ENCODE measurements around the gene SIRPD.
A peak's percentile ranks its signal among the peaks of the same experiment; 100 is the strongest.
"Not testable (repeated sequence)": the region's sequence is repeated elsewhere in the genome, so short reads cannot be mapped to it uniquely, and the experiment has no call there.

The SIRPD gene

GRCh38 chr20:1557605-1558004 is at the start of gene SIRPD:
TSS of gene SIRPD (minus strand) at chr20:1557705. CDS start at chr20:1557653, 52 bp downstream.
- no peak for DNase-seq (ENCODE audit: low spot score)

DNA sequence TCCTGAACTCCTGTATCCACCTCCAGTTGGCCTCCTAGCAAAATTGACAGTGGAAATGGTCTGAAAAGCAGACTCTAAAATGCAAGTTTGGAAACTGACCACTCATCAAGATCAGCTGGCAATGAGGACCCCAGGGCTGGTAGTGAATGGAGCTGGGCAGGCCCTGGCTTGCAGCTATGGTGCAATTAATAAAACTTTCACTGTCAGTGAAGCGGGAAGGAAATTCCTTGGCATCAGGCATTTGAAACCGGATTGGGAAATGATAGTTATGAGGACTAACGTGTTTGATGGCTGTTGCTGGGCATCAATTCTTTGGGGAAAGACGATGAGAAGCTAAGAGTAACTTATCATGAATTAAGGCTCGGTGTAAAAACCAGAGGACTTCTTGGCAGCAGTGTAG is 43.2 kb upstream of the SIRPD start:
- DNase-seq (ENCODE audit: low spot score): no peak

DNA sequence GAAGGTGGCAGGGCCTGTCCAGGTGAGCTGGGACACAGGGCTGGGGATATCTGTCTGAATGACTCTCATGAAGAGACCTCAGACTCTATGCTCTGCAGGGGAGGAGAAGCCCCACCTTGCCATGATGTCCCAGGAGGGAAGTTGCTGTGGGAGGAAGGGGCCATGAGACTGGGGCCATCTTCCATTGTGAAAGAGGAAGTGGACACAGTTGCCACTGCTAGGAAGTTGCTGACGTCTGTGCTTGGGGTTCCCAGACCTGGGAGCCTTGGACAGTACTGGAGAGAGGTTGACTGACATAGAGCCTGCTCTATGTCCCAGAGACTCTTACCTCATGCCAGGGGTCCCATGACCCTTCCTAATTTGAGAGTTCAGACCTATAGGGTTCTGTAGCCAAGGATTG is 37.8 kb upstream of the SIRPD start:
- DNase-seq (ENCODE audit: low spot score): no peak

DNA sequence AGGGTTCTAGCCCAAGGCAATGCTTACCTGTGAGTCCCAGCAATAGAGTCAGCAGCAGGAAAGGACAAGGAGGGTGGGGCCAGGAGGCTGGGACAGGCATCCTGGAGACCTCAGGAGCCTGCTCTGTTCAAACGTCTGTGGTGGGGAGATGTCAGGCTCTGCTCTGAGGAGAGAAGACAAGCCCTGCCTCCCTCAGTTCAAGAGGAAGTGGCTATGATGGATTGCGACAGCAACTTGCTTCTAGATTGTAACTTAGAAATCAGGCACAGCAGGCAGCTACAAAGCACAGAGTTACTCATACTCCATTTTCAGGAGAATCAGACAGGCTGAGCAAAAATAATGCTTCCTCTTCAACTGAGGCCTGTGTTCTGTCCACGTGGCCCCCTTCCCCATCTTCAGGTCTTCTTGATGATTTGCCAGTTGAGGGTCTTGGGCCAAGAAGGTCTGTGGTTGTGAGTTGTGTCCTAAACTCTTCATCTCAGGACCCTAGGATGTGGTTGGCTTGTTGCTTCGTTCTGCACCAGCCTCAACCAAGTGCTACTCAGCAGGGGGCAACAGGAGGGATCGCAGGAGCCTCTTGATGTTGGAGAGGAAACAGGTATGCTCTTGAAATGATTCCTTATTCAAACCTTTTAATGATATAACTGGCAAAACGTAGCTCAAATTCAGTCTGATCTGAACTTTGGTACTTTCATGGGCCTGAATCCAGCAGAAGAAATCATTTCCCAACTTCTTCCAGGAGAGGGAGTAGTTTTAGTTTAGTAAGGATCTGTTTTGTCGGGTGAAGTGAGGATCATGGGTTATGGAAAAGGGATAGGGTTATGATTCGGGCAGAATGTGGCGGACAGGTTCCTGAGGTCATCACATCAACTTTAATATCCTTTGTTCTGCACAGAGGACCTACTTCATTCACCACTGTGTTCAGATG is 31.3 kb upstream of the SIRPD start:
- no peak for DNase-seq (ENCODE audit: low spot score)

DNA sequence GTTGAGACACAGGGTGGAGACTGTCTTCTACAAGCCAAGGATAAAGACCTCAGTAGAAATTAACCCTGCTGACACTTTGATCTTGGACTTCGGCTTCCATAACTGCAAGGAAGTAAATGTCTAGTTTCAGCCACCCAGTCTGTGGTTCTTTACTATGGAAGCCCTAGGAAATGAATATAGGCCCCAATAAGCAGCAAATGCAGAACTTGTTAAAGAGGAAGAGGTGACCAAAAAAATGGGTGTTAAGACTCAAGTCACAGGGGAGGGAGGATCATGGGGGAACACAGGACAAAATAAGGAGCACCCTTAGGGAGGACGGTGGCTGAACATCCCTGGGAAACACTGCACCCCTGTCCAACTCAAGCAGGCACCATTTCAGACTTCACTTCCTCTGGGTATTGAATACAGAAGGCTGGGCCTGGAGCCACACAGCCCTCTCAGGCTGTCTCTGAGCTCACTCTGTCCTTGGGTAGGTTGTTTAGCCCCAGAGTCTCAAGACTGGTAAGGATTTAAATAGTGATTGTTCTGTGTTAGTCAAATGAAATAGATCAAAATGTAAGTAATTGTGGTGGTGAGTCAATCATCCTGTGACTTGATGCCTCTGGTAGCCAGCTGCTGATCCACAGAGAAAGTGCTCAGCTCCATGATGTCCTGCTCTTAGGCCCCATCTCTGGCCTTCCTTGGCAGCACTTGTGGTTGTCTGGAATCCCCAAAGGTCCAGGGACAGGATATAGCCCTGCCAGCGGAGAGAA is 30.5 kb upstream of the SIRPD start:
- DNase-seq (ENCODE audit: low spot score): no peak

- no peak for DNase-seq (ENCODE audit: low spot score)
These were observed 22.0 kb upstream of the SIRPD start for GRCh38 chr20:1579488-1579887.

DNA sequence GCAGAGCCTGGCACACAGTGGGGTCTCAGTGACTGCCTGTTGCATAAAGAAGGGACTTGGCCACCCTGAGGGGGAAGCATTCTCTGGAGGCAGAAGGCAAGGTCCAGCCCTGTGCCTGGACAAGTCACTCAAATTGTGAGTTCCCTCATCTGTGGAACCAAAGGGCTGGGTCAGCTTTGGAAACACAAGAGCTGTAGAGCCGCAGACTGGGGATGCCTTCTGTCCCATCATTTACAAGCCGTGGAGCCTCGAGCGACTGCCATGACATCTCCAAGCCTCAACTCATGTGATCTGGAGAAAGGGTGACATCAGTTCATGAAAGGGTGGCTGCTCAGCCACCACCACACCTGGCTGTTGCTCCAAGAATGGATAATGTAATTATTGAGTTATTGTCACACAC is 20.4 kb upstream of the SIRPD start:
- DNase-seq (ENCODE audit: low spot score): peak; percentile 0

GRCh38 chr20:1577313-1577712 is 19.8 kb upstream of the SIRPD start:
- peak; percentile 0 for DNase-seq (ENCODE audit: low spot score)

DNA sequence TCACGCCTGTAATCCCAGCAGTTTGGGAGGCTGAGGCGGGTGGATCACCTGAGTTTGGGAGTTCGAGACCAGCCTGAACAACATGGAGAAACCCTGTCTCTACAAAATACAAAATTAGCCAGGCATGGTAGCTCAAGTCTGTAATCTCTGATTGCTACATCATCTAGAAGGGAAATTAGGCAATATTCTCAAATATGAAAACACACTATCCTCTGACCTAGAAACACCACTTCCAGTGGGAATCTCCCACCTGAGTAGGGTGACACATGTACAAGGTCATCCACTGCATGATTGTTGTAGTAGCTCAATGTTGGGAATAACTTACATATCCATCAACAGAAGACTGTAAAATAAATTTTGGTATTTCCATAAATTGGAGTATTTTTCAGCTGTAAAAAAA is 19.1 kb upstream of the SIRPD start:
- no peak for DNase-seq (ENCODE audit: low spot score)

DNA sequence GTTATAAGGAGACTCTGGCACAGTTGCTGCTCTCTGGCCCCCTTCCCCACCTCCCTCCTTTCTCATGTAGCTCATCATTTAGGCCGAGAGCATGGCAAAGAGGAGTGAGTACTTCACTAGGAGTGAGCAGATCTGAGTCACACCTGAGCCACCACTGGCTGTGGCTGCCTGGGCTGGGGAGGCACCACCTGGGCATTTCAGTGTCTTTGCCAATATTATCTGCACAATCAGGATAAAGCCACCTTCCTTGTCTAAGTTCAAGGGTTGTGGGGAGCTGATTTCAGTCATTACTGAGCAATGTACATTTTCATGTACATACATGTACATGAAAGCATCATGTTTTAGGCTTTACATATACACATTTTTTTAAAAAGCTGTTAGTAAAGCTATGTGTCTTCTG is 18.5 kb upstream of the SIRPD start:
- DNase-seq (ENCODE audit: low spot score): peak; percentile 47

GRCh38 chr20:1571583-1571982 is 14.1 kb upstream of the SIRPD start:
- not testable (repeated sequence) for DNase-seq (ENCODE audit: low spot score)

DNA sequence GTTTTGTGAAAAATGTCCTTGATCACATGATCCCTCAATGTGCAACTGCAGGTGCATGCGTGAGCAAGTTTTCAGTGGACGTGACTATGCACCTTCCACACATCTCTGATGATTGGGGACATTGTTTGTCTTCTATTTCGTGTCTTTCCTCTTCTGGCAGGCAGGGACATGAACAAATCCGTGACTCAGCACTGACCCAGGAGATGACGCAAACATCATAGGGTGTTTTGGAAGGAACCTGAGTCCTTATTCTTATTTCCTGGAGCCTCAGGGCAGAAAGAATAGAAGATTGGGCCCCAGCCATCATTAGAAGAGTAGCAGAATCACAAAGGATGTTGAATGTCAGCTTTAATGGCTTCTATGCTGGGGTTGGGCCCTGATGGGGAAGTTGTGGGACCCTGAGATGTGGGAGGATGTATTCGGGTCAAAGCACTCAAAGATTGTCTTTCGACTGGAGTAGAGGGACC is 11.9 kb upstream of the SIRPD start:
- peak; percentile 85 for DNase-seq (ENCODE audit: low spot score)

DNA sequence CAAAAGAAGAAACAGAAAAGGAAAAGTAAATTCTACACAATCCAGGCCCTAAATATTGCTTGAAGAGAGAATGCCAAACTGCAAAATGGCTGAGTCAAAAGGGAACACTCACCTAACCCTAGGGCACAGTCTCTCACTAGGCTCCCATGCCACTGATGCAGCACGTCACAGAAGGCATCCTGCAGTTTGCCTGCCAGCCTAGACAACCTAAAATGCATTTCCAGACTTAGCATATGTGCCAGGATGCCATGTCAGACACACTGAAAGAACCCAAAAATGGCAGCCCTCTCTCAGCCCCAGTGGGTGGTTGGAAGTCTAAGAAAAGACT is 10.6 kb upstream of the SIRPD start:
- peak; percentile 2 for DNase-seq (ENCODE audit: low spot score)

- peak; percentile 99 for DNase-seq (ENCODE audit: low spot score)
These were observed 10.1 kb upstream of the SIRPD start for GRCh38 chr20:1567392-1568162.

- peak; percentile 61 for DNase-seq (ENCODE audit: low spot score)
These were observed 9.2 kb upstream of the SIRPD start for GRCh38 chr20:1566701-1567100.

DNA sequence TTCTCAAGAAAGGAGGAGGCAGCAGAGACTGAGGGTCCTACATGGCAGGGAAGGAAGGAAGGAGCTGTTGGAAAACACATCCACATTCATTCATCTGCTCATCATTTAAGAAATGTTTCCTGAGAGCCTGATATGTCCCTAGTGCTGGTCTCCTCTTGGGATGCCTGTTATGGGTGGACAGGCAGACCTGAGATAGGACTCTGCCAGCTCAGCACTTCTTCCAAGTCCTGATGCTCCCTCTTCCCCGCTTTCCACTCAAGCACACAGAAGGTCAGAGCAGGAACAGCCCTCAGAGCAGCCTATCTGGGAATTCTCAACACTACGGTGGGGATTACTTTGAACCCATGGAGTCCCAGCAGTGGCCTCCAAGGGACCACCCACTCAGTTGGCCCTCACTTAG is 8.0 kb upstream of the SIRPD start:
- peak; percentile 1 for DNase-seq (ENCODE audit: low spot score)

- DNase-seq (ENCODE audit: low spot score): peak; percentile 0
These were observed 6.1 kb upstream of the SIRPD start for GRCh38 chr20:1563598-1563997.

DNA sequence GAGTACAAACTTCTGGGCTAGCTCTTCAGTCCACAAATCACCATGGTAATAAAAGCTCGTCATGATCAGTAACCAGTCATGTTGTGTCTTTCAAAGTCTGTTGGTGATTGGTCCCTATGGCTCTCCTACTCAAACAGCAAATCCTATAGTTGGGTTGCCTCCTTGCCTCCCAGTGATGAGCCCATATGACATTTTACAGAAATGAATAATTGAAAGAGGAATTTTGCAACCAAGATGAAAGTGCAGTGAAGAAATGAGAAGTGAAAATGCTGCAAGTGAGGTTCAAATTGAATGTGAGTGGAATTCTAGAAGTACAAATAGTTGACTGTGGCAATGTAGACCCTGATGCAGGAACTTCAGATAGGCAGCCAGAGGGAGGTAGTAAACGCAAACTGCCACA is 5.1 kb upstream of the SIRPD start:
- peak; percentile 0 for DNase-seq (ENCODE audit: low spot score)

DNA sequence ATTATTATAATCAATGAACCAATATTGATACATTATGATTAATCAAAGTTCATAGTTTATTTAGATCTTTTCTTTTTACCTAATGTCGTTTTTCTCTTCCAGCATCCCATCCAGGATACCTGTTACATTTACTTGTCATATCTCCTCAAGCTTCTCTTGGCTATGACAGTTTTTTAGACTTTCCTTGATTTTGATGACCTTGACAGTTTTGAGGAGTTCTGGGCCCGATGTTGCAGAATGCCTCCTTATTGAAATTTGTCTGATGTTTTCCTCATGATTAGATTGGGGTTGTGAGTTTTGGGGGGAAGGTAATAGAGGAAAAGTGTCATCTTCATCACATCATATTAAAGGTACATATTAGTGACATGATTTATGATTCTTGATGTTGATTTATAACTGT is 3.8 kb upstream of the SIRPD start:
- DNase-seq (ENCODE audit: low spot score): no peak

- DNase-seq (ENCODE audit: low spot score): peak; percentile 2
These were observed 1.6 kb downstream of the SIRPD start for GRCh38 chr20:1555952-1556351.

- peak; percentile 52 for DNase-seq (ENCODE audit: low spot score)
These were observed 17.6 kb downstream of the SIRPD start for GRCh38 chr20:1539816-1540419.

- peak; percentile 19 for DNase-seq (ENCODE audit: low spot score)
These were observed 18.9 kb downstream of the SIRPD start for GRCh38 chr20:1538655-1539054.

Measured in kidney tubule cell (primary cell).